GM12892 (cell line): Measurements from ENCODE around the gene SRRT.
"Not testable (repeated sequence)": the region's sequence is repeated elsewhere in the genome, so short reads cannot be mapped to it uniquely, and the experiment has no call there.

Source experiments
- POLR2A ChIP-seq: IDR thresholded peaks from 2 replicates; pipeline ENCODE4 v1.6.1; 2011; ENCODE audit warnings: low read depth, low read length, control low read depth
- POLR2AphosphoS5 ChIP-seq: IDR thresholded peaks from 2 replicates; pipeline ENCODE4 v1.6.1; 2011; ENCODE audit warnings: low read depth, low read length, control low read depth
- TAF1 ChIP-seq: IDR thresholded peaks from 2 replicates; pipeline ENCODE4 v1.6.1; 2011; ENCODE audit warnings: low read depth, mild to moderate bottlenecking, control low read depth, low read length, borderline replicate concordance

GRCh38 chr7:100919779-100920437, 45.0 kb downstream of the SRRT start:
- TF ChIP-seq POLR2A, POLR2AphosphoS5, TAF1: not testable (repeated sequence)
